Esophagus muscularis mucosa (tissue), 4 donors: ENCODE data around the gene NPEPL1. TPM values are rescaled to one million over a fixed set of nuclear protein-coding genes. Genes with fewer than 3 reads are reported as not detected.

Experiments
- DNase-seq: peaks from one replicate; pipeline ENCODE4 v3.0.0-alpha.2; 2017; ENCODE audit errors: extremely low spot score
- H3K27ac ChIP-seq, 4 donors: fragments of 200-600 bp; sonication (generic); replicated peaks in 1 of 4; 1 replicate in 3 of 4; 2 replicates in 1 of 4; pipeline ENCODE4 v1.5.1; 2016 to 2019; ENCODE audit warnings: mild to moderate bottlenecking in 1 of 4
- H3K27me3 ChIP-seq, 4 donors: fragments of 200-600 bp; sonication (generic); one replicate each; pipeline versions ENCODE4 v1.5.1 to v1.6.0; 2016 to 2019
- H3K36me3 ChIP-seq, 4 donors: fragments of 200-600 bp; sonication (generic); one replicate each; pipeline ENCODE4 v1.5.1; 2016 to 2019
- H3K4me1 ChIP-seq, 4 donors: fragments of 200-600 bp; sonication (generic); one replicate each; pipeline ENCODE4 v1.5.1; 2016 to 2019
- H3K4me3 ChIP-seq, 4 donors: fragments of 200-600 bp; sonication (generic); 1 replicate in 2 of 4; 2 replicates in 2 of 4; pipeline ENCODE4 v1.5.1; 2016 to 2019; ENCODE audit warnings: mild to moderate bottlenecking in 4 of 4, moderate library complexity in 1 of 4
- H3K9me3 ChIP-seq, 4 donors: fragments of 200-600 bp; sonication (generic); 1 replicate in 3 of 4; 2 replicates in 1 of 4; pipeline ENCODE4 v1.5.1; 2016 to 2019
- EP300 ChIP-seq: sonication (generic); formaldehyde crosslinking; IDR thresholded peaks from one replicate; pipeline ENCODE4 v1.6.1; 2017; ENCODE audit warnings: antibody characterized with exemption
- POLR2A ChIP-seq: fragments of 450-650 bp; IDR thresholded peaks from one replicate; pipeline ENCODE4 v1.6.1; 2017; ENCODE audit warnings: antibody characterized with exemption, moderate library complexity, mild to moderate bottlenecking, low read depth
- POLR2AphosphoS5 ChIP-seq, 2 donors: sonication (generic); formaldehyde crosslinking; IDR thresholded peaks; one replicate each; pipeline ENCODE4 v1.6.1; 2017; ENCODE audit warnings: antibody characterized with exemption in 2 of 2
- WGBS: methylation state at CpG from one replicate; pipeline ENCODE4 v1.1.5; 2018; 5-methylcytosine and 5-hydroxymethylcytosine counted together
- intact Hi-C: fragments of 100-400 bp; cut with DNase I; formaldehyde crosslinking; loops from one replicate; pipeline ENCODE4 v1.15.1; 2023
- total RNA-seq, 4 donors: library from RNA; depleted of rRNA; stranded (reverse); fragments of >200 nt; gene quantifications; one replicate each; pipeline versions ENCODE4 v1.1.0 to v1.2.1, GENCODE V29; 2016
- TF ChIP-seq, protein P1 (sequence below), 3 experiments: fragments of 200-600 bp in 2 of 3; fragments of 450-650 bp in 1 of 3; sonication (generic) in 2 of 3; IDR thresholded peaks; one replicate each; pipeline ENCODE4 v1.5.1; 2017 to 2019; ENCODE audit warnings: antibody characterized with exemption in 3 of 3, mild to moderate bottlenecking in 2 of 3, moderate library complexity in 1 of 3

Gene NPEPL1
- total RNA-seq, 4 donors from 2014 or later, result 29.0 to 59.0 (median 50.5) TPM

GRCh38 chr20:58719258-58719657 lies 26.7 kb downstream of the NPEPL1 start:
- Histone ChIP-seq H3K4me1 (peaks cover 0 to 7% (median 3%) of the 10 kb centered on the region in 4 donors), H3K27me3 (peaks cover 0 to 49% (median 6%) of the 10 kb centered on the region in 4 donors), H3K9me3 (no peaks in the 10 kb centered on the region), H3K36me3 (peaks cover 0 to 21% (median 13%) of the 10 kb centered on the region in 4 donors), H3K27ac (no peak overlapping the region), H3K4me3 (no peak overlapping the region)
- TF ChIP-seq, protein P1, sequence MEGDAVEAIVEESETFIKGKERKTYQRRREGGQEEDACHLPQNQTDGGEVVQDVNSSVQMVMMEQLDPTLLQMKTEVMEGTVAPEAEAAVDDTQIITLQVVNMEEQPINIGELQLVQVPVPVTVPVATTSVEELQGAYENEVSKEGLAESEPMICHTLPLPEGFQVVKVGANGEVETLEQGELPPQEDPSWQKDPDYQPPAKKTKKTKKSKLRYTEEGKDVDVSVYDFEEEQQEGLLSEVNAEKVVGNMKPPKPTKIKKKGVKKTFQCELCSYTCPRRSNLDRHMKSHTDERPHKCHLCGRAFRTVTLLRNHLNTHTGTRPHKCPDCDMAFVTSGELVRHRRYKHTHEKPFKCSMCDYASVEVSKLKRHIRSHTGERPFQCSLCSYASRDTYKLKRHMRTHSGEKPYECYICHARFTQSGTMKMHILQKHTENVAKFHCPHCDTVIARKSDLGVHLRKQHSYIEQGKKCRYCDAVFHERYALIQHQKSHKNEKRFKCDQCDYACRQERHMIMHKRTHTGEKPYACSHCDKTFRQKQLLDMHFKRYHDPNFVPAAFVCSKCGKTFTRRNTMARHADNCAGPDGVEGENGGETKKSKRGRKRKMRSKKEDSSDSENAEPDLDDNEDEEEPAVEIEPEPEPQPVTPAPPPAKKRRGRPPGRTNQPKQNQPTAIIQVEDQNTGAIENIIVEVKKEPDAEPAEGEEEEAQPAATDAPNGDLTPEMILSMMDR (IDR thresholded peaks at IDR 0.05), result no peak
- TF ChIP-seq EP300 (no peak), POLR2A (no peak), POLR2AphosphoS5 (IDR thresholded peaks at IDR 0.05) (no peak)
- intact Hi-C loops, result no loop called here
- WGBS, result 69% methylated on average over 5 of the region's 7 CpGs
- peak; percentile 80 for DNase-seq

DNA sequence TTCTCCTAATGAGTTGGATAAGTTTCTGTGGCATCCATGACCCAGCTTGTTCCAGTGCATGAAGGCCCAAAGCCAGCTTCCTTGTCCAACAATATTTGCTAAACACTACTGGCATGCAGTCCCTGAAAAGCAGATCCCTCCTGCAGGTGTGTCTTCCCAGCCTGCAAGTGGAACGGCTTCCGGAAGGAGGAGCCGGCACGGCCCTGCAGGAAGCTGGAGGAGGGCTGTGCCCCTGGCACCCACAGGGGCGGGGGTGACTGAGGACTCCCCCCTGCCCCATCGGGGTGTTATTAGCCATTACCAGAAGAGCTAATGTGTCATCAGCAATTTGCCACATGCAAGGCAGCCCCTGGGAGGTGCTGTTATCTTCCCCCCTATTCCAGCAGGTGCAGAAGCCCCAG lies 27.4 kb downstream of the NPEPL1 start:
- peak; percentile 64 for DNase-seq
- Histone ChIP-seq H3K36me3 (peaks cover 0 to 14% (median 8%) of the 10 kb centered on the region in 4 donors), H3K9me3 (no peaks in the 10 kb centered on the region), H3K4me1 (peaks cover 0 to 7% (median 3%) of the 10 kb centered on the region in 4 donors), H3K27ac (no peak overlapping the region), H3K4me3 (no peak overlapping the region), H3K27me3 (peaks cover 0 to 49% (median 6%) of the 10 kb centered on the region in 4 donors)
- no peak for TF ChIP-seq POLR2AphosphoS5 (IDR thresholded peaks at IDR 0.05)
- TF ChIP-seq POLR2A, result no peak
- TF ChIP-seq, protein P1 (IDR thresholded peaks at IDR 0.05), result no peak
- TF ChIP-seq EP300, result no peak
- WGBS, result no CpG with 5 or more reads among the region's 6 CpGs
- intact Hi-C loops, result no loop called here

DNA sequence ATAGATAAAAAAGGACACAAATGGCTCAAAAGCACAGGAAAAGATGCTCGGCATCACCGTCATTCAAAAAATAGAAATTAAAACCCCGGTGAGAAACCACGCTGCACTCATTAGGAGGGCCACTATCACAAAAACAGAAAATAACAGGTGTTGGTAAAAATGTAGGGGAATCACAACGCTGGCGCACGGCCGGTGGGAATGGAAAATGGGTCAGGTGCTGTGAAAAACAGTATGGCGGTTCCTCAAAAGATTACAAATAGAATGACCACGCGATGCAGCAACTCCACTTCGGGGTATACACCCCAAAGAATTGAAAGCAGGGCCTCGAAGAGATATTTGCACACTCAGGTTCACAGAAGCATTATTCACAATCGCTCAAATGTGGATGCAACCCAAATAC lies 28.3 kb downstream of the NPEPL1 start:
- intact Hi-C loops, result no loop called here
- TF ChIP-seq POLR2AphosphoS5 (IDR thresholded peaks at IDR 0.05) (no peak), POLR2A (no peak), EP300 (no peak)
- TF ChIP-seq, protein P1 (IDR thresholded peaks at IDR 0.05), result no peak
- peak; percentile 86 for DNase-seq
- 94% methylated on average over 14 of the region's 14 CpGs for WGBS
- Histone ChIP-seq H3K4me1 (peaks cover 0 to 7% (median 3%) of the 10 kb centered on the region in 4 donors), H3K27ac (no peak overlapping the region), H3K9me3 (no peaks in the 10 kb centered on the region), H3K36me3 (peaks cover 0 to 5% (median 2%) of the 10 kb centered on the region in 4 donors), H3K27me3 (peaks cover 0 to 49% (median 6%) of the 10 kb centered on the region in 4 donors), H3K4me3 (no peak overlapping the region)

- TF ChIP-seq EP300, result no peak
- no peak for TF ChIP-seq POLR2A
- no peak for TF ChIP-seq POLR2AphosphoS5 (IDR thresholded peaks at IDR 0.05)
- TF ChIP-seq, protein P1 (IDR thresholded peaks at IDR 0.05), result no peak
- 67% methylated on average over 20 of the region's 22 CpGs for WGBS
- Histone ChIP-seq H3K27ac (no peak overlapping the region), H3K4me1 (peaks cover 0 to 3% (median under 1%) of the 10 kb centered on the region in 4 donors), H3K27me3 (peaks cover 0 to 49% (median 6%) of the 10 kb centered on the region in 4 donors), H3K36me3 (no peaks in the 10 kb centered on the region), H3K4me3 (no peak overlapping the region), H3K9me3 (peaks cover 0 to 2% (median 0%) of the 10 kb centered on the region in 4 donors)
- peak; percentile 91 for DNase-seq
- intact Hi-C loops, result no loop called here
These were observed 29.6 kb downstream of the NPEPL1 start for GRCh38 chr20:58721951-58722778.
